HL-60/S4 treated with retinoic acid at 250 ng/mL for 4 days and 3 days (cell line): ENCODE results near the gene WNT11.
"Not testable (repeated sequence)": the region's sequence is repeated elsewhere in the genome, so short reads cannot be mapped to it uniquely, and the experiment has no call there.

Source experiments
- in situ Hi-C: fragments of 300-500 bp; cut with MboI; formaldehyde crosslinking; loops from 2 replicates; pipeline ENCODE4 v1.7.0; 2022; ENCODE audit warnings: low sequenced_read_pairs

The WNT11 gene

DNA sequence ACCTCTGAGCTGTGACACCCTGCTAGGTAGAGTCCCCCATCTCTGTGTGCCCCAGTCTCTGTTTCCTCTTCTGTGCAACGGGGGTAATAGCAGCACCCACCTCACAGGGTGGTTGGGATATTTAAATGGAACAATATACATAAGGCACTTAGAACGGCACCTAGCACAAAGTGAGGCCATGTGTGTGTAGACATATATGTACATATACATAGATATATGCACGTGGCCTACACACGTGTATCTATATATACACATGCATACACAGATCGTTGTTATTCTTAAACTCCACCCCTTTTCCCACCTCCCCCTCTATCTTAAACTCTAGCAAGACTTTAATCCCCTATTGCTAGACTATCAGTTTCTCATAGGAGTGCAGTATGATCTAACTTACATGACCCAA, 2.4 kb downstream of the WNT11 start:
- in situ Hi-C loops, result no loop called here

DNA sequence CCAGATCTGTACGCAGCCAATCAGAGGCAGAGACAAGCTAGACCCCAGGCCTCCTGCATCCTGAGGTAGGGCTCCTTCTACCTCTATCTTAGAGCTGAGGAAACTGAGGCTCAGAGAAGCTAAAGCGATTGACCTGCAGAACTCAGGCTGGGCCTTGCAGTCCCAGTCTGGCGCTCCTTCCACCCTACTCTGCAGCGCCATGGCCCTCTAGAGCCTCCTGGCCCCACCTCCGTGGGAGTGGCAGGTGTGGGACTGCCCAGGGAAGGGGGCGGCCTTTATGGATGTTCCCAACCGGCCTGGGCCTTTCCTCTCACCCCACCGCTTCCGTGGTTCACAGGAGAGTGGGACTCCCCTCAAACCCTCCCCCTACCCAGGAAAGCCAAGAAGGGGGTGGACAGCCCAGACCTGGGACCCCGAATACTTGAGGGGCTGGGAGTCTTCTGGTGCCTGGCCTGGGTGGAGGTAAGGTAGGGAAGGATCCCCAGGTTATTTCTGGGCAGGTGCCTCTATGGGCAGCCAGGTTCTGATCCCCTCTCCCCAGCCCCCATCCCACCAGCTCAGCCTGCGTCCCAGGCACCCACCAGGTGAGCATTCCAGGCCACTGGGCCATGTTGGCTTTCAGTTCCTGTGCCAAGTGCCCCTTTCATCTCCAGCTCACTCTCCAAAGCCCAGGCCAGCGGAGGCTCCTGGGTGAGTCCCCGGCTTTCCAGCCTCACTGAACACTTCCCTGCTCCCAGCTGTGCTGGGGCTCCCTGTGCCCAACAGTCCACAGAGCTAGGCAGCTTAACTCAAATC, 3.0 kb downstream of the WNT11 start:
- in situ Hi-C loops, result no loop called here

GRCh38 chr11:76201672-76202412, 4.5 kb downstream of the WNT11 start:
- in situ Hi-C loops, result no loop called here

DNA sequence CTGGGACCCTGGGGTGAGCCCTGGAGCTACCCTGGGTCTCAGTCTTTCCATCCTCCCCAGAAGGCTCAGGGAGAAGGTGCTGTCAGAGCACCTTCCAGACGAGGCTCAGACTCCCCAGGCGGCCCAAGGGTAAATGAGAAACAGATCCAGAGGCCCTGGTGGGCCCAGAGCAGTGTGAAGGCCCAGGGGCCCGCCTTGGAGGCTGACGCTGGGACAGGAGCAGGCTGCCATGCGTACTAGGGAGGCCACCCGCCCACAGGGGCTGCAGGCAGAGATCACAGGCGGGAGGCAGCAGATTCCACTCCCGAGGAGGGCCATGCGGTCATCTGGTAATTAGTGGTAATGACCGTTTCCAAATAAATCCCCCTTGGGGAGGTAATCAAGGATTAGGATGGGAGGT, 5.2 kb downstream of the WNT11 start:
- in situ Hi-C loops, result no loop called here

- in situ Hi-C loops, result no loop called here
Measured at GRCh38 chr11:76200006-76200940, 6.0 kb downstream of the WNT11 start.

DNA sequence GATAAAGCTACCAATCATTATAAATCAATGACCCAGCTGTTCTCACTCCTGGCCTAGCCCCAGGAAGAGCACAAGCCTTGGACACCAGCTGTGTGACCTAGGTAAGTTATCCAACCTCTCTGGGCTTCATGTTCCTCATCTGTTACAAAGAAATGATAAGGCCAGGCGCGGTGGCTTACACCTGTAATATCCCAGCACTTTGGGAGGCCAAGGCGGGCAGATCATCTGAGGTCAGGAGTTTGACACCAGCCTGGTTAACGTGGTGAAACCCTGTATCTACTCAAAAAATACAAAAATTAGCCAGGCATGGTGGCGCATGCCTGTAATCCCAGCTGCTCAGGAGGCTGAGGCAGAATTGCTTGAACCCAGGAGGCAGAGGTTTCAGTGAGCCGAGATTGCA, 7.6 kb downstream of the WNT11 start:
- in situ Hi-C loops, result not testable (repeated sequence)

DNA sequence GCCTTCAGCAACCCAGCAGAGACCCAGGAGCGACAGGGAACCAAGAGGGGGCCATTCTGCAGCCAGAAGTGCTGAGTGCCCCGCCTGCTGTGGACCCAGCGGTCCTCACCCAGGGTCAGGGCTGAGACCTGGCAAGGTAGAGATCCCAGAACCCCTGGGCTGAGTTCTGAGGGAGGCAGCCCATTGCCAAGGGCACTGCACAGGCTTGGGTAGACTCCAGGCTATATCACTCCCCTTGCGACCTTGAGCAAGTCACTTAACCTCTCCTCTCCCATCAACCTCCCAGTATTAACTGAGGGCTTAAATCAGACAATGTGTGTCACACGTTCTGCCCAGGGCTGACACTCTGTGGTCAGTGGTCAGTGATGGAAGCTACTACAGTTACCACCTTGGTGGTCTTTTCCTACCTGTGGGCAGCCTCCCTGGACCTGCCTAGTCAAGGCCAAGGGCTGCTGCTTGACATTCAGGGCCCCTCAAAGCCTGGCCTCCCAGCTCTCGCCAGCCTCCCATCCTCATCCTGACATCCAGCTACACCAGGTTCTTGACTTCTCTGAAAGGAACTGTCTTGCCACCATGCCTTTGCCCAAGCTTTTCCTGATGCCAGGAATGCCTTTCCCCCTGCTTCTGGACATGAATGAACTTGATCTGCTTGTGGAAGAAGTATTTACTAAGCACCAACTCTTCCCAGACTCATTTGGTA, 8.2 kb downstream of the WNT11 start:
- in situ Hi-C loops, result no loop called here

DNA sequence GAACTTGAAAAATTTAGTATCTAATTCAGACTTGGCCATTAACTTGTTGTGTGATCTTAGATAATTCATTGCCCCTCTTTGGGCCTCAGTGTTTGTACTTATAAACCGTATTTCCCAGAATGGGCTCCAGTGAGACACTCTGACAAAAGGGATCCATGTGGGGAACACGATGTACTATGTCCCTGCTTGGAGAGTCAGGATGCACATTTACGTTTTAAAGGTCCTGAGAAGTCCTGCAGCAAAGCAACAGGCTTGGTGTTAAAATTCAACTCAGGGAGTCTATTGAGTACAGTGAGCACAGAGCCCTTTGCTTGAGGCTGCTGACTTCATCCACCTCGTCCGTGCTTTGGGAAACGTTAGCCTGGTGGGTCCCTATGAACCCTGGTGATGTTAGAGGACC, 9.0 kb downstream of the WNT11 start:
- in situ Hi-C loops, result no loop called here

GRCh38 chr11:76196849-76197248, 9.5 kb downstream of the WNT11 start:
- in situ Hi-C loops, result no loop called here

GRCh38 chr11:76194872-76195668, 11.2 kb downstream of the WNT11 start:
- in situ Hi-C loops, result no loop called here

DNA sequence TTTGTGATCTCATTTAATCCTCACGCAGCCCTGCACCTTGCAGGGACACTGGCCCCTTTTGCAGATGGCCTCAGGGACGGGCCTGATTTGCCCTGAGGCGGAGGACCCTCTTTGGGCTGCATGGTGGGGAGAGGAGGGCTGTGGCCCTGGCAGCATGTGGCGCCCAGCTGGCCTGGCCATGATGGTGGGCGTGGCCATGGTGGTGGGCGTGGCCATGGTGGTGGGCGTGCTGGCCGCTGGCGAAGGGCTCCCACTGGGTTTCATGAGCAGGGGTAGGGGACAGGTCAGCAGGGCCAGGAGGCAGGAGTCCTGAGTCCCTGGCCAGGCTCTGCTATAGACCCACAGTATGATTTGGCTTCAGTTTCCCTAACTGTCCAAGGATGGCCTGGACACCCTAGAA, 13.1 kb downstream of the WNT11 start:
- in situ Hi-C loops, result no loop called here

DNA sequence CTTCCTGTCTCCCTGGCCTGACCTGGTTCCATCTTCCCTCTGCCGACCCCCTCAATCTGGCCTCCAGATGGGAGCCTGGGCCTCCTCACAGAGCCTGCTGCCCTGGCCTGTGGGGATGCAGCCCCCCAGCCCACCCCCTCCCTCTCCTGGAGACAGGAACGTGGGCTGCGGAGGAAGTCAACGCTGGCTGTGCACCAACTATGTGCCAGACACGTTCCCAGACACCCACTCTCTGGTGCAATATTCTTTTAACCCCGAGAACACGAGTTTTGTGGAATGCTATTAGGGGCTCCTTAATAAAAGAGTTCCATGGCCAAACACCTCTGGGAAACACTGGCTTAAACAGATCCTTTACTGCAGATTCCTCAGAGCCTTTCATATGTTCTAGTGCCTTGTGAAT, 15.9 kb downstream of the WNT11 start:
- in situ Hi-C loops, result no loop called here

GRCh38 chr11:76189682-76190081, 16.6 kb downstream of the WNT11 start:
- in situ Hi-C loops, result no loop called here

DNA sequence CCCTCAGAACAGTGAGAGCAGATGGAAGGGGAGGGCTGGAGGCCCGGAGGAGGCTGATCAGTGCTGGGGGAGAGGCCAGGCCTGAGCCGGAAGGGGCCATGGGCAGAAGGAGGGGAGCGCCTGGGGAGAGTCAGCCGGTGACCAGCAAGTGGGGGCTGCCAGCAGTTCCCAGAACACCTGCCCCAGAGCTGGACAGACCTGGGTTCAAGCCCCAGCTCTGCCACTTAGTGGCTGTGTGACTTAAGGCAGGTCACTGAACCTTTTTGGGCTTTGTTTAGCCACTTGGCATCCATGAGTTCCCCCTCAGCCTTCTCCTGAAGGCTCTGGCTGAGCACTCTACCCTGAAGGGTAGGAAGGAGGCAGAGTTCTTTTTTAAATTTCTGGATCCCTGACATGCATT, 17.4 kb downstream of the WNT11 start:
- in situ Hi-C loops, result no loop called here

DNA sequence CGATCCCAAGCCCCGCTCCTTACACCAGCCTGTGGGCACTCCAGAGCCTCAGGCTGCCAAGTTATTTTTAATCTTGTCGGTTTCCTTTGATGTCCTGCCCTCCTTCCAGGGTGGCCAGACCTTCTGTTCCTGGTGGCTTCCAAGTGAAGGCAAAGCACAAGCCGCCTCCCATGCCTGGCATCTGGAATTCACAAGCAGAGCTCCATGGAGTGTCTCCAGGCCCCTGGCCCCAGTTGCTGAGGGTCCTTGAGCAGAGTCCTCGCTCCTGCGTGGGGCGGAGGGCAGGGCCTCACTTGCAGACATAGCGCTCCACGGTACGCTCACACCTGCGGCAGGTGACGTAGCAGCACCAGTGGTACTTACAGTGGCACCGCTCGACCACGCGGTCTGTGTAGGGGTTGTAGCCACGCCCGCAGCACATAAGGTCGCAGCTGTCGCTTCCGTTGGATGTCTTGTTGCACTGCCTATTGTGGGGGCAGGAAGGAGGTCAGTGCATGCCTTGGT, 19.5 kb downstream of the WNT11 start:
- in situ Hi-C loops, result no loop called here

DNA sequence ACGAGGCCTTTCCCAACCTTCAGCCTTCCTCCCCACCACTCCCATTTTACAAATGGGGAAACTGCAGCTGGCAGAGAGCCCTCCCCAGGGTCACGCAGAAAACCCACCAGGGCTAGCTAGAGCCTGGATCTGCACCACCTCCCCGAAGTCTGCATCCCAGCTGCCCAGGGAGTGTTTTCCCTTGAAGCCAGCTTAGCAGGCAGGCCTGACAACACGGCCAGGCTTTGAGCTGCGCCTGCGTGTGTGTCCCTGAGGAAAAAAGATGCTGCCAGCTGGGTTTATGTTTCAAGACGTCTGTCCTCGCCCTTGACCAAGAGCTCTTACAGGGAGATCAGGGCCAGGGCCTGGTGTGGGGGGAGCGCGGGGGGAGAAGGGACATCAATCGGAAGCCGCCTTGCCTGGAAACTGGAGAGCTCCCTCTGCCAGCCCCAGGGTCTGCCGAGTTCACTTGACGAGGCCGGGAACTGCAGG, 20.3 kb downstream of the WNT11 start:
- in situ Hi-C loops, result no loop called here

GRCh38 chr11:76185511-76185910, 20.8 kb downstream of the WNT11 start:
- in situ Hi-C loops, result no loop called here

DNA sequence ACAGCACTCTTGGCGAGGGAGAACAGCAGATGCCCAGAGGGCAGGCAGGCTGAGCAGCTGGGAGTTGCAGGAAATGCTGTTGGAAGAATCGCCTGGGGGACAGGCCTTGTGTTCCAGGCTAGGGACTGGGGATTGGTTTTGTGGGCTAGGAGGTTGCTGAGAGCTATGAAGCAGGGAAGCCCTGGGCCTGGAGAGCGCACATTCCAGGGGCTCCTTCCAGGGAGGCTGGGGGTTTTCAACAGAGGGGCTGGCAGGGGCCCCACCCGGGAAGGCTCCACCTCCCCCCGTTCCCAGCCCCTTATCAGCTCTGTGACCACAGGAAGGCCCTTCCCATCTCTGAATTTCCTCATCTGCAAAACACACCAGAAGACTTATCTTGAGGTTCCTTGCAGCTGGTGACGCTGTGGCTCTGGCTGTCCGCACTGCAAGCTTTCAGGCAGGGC, 21.7 kb downstream of the WNT11 start:
- in situ Hi-C loops, result no loop called here

GRCh38 chr11:76181371-76181770, 24.9 kb downstream of the WNT11 start:
- in situ Hi-C loops, result no loop called here

GRCh38 chr11:76179147-76179546, 27.2 kb downstream of the WNT11 start:
- in situ Hi-C loops, result no loop called here
